GM04504 (cell line): ENCODE results near the gene FIGN.

Experiments
- DNase-seq: peaks from one replicate; pipeline ENCODE4 v3.0.0-alpha.2; 2012; ENCODE audit warnings: low read depth

The FIGN gene, protein sequence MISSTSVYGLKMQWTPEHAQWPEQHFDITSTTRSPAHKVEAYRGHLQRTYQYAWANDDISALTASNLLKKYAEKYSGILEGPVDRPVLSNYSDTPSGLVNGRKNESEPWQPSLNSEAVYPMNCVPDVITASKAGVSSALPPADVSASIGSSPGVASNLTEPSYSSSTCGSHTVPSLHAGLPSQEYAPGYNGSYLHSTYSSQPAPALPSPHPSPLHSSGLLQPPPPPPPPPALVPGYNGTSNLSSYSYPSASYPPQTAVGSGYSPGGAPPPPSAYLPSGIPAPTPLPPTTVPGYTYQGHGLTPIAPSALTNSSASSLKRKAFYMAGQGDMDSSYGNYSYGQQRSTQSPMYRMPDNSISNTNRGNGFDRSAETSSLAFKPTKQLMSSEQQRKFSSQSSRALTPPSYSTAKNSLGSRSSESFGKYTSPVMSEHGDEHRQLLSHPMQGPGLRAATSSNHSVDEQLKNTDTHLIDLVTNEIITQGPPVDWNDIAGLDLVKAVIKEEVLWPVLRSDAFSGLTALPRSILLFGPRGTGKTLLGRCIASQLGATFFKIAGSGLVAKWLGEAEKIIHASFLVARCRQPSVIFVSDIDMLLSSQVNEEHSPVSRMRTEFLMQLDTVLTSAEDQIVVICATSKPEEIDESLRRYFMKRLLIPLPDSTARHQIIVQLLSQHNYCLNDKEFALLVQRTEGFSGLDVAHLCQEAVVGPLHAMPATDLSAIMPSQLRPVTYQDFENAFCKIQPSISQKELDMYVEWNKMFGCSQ

DNA sequence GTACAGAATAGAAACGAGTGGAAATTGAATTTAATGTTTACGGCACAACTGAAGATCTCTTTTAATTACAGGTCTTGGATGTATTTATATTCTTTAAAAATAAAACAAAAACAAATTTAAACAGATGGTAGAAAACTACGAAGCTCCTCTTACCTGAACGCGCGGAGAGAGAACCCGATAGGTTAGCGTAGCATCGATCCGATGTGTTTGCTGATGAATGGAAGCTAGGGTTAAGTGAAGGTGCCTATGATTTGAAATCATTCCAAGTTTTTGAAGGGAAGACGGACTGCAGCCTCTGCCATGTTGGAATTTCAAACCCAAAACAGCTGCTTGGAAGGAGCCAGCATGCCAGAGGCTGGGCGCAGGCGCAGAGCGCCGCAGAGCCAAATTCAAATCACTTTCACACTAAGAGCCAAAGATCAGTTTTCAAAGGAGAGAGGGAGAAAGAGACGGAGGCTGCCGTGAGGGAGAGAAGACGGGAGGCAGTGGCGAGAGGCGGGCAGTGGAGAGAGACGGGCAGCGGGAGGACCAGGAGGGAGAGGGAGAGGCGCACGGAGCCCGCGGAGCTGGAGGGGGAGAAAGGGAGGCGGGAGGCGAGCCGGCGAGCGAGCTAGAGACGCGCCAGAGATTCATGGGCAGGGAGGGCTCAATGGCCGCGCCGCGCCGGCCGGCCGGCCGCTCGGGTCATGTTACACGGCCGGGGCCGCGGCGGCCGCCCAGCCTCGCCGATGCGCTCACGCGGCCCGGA, at the start of gene FIGN:
FIGN (minus strand) TSS at position 324 of the 748 bp plus-strand sequence. CDS start 1,081 bp downstream, outside the sequence.
- DNase-seq, result peak; percentile 69

DNA sequence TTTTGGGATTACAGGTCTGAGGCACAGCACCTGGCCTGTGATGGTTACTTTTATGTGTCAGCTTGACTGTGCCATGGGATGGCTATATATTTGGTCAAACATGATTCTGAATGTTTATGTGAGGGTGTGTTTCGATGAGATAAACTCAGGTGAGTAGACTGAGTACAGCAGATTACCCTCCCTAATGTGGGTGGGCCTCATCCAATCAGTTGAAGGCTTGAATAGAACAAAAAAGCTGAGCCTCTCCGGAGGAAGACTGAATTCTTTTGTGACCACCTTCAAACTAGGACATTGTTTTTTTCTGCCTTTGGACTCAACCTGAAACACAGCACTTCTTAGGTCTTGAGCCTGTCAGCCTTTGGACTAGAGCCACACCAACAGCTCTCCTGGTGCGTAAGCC, 49.4 kb upstream of the FIGN start:
- no peak for DNase-seq

DNA sequence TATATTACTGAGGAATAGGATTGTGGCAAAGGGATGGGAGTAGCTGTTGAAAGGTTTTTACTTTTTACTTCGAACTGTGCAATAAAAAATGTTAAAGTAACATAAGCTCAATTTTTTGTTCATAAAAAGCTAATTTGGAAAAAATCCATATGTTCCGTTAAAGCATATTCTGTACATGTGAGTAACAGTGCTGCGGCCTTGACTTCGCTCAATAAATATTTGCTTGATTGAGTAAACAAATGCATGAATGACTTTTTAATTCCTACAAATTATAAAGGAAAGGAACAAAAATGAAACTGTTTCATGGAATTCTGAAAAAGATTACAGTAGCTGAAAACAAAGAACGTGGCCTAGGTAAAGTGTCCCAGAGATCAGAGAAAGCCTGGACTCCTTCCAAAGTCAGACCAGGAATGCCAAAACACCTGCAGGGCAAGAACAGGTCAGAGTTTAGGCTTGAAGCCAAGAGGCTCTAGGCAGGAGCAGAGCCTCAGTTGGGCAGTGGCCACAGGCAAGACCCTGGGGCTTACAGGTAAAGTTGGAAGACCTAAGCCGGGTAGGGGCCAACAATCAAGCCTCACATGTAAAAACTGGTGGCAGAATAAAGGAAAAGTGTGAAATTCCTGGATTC, 44.3 kb upstream of the FIGN start:
- DNase-seq, result no peak

DNA sequence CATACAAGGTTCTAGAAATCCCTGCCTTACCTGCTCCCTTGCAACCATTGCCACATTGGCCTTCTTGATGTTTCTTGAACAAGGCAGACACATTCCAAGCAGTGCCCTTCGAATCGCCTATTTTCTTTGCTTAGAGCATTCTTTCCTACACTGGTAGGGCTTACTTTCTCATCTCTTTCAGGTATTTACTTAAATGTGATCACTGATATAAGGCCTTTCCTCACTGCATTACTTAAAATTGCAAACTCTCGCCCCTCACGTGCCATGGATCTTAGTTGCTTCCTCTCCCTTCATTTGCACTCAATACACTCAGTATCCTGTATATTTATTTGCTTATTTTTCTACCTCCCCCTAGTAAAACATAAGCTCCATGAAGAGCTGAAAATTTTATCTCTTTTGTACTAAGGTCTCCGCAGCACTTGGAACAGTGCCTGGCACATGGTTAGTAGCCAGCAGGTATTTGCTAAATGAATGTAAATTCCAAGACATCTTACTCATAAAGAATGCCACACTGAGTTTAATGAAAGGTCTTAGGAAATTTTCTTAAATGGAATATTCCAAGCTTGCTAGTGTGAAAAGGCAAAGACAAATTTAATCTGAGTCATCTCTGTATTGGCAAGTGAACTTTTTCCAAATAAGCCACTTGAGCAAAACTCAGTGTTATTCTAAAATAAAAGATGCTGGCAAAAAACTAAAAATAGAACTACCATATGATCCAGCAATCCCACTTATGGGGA, 42.4 kb upstream of the FIGN start:
- peak; percentile 56 for DNase-seq

DNA sequence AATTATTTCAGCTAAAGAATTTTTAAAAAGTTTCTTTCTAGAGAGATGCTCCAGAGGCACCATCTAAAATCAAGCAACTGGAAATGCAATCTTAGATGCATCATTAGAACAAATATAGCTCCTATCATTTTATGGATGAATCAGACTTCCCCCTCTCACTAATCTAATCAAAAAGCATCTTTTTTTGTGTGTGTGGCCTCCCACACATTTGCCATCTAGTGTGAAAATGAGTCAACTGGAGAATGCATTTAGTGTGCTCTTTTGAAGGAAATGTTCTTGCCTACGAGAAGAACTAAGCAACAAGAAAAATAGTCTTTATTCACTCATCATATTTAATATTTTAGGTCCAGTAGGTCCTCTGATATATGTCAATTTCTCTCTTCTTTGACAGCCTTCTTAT, 39.5 kb upstream of the FIGN start:
- no peak for DNase-seq

DNA sequence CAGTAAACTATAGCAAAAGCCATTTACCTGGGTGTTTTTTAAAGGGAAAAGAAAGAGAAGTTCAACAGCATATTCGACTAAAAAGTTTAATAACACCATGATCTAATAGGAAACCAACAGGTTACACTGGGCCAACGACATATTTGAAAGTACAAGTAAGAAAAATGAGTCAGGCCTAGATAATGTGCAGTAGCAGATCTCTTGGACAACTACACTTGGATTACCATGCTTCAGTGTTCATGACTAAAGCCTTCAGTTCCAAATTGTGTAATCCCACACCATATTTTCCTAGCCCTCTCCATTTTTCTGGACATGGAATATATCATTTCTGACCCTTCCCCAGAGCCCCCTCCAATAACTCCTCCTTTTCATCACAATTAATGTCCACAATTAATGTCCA, 39.1 kb upstream of the FIGN start:
- DNase-seq, result peak; percentile 66

DNA sequence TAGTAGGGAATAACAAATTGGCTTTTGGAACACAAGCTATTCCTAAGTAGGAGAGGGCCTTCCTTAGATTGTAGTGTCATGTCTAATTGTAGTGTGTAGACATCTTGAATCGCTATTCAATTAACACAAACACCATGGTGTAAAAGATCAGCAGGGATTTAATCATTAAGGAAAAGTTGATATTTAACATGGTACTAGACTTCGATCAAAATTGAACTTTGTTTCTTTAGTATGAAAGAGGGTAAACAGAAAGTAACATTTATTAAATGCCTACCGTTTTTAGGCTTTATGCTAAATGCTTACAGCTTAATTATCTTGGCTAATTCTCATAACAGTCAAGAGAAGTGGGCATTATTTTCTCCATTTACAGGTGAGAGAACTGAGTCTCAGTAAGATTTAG, 37.5 kb upstream of the FIGN start:
- no peak for DNase-seq

DNA sequence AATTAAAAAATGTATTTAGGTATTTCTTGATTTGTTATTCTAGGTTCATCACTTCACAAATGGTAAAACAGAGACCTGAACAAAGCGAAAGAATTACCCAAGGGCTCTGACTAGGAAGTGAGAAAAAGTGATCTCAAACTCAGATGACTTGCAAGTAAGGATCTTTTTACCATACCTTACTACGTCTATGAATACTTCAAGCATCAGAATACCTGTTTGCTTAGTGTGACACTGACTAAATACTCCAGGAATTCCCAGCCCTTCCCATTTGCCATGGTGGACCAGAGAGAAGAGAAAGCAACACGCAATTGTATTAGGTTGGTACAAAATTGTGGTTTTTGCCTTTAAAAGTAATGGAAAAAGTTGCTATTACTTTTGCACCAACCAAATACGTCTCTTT, 35.8 kb upstream of the FIGN start:
- DNase-seq, result no peak

DNA sequence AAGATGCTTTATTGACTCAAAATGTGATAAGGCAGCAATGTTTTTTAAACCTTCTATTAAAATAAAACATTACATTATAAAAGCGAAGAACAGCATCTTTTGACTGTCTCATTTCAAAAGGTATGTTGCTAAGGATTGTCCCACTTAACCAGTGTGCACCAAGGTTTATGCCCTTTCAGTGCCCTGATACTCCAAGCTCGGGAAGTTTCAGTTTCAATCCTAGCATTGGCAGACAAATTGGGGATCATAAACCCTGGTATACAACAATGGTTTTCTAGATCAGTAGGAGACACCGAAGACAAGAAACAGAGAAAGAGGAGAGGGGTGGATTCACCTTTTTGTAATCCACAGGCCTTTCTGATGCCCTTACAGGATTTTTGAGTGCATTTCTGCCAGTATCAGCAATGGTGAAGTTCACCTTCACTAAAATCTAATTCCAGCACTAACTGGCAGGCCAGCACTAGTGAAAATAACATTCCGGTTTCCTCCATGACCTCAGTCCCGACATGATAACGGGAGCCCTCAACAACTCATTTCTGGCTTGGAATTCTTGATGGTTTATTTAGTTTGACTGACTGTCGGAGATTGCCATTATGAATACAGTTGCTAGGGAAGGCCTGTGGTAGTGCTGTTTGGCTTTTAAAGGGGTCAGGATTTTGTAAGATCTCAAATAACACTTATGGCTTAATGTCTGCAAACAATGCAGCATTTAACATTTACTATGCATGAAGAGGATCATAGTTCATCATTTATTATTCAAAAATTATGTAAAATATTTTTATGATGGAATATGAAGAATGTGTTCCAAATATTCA, 33.3 kb upstream of the FIGN start:
- no peak for DNase-seq

DNA sequence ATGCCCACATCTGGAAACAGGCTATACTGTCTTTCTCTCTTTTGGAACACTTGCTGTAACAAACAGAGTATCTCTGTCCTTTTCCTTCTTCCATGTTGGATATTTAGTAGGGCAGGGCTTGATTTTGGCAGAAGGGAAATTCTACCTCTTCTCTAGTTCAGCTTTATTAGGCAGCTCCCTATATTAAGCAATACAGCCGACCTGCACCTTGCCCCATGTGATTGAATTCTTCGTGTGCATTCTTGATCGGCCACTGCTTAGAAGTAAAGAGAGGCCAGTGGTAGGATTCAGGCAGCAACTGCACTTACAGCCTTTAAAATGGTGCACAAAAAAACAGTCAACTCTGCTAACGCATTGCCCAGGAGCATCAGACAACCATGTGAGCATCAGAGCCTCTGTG, 31.3 kb upstream of the FIGN start:
- no peak for DNase-seq

DNA sequence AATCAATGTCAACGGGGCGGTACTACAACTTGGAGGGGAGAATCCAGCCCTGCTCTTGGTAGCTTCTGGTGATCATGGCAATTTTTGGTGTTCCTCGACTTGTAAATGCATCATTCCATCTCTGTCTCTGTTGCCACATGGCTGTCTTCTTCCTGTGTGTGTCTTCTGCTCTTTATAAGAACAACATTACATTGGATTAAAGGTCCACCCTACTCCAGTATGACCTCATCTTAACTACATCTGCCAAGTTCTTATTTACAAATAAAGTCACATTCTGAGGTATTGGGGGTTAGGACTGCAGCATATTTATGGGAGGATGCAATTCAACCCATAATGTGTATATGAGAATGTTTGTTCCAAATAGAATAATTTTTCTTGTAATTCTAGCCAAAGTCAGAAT, 28.8 kb upstream of the FIGN start:
- DNase-seq, result no peak

DNA sequence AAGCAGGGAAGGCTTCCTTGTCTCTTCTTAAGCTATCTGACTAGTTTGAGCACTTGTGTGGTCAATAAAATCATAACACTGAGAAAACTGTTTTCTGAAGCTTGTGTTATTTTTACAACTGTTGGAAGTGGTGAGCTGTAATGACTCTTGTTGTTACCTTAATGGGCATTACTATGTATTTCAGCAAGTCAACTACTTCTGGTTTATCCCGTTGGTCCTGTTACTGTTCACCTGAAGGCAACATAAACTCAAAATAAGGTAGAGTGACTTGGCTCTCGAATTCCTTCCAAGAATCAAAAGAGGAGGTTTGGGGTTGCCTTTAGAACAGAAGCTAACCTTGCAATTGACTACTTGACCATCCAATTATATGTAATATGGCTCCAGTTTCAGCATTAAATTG, 23.2 kb upstream of the FIGN start:
- no peak for DNase-seq

DNA sequence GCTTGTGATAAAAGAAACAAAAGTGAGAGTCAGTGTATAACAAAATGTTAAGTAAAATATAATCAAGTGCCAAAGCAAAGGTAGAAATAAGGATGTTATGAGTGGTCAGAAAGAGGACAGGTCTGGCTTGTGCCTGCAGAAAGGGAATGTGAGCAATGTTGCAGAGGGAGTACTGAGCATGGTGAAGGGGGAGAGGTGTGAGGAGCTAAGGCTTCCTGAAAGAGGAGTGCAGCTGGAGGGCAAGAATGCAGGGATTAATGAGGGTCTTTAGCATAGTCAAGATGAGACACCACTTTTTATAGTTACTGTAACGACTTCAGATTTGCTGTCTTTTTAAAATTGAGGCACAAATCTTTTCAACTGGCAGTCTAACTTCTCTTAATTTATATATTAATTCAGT, 22.0 kb upstream of the FIGN start:
- DNase-seq, result no peak

DNA sequence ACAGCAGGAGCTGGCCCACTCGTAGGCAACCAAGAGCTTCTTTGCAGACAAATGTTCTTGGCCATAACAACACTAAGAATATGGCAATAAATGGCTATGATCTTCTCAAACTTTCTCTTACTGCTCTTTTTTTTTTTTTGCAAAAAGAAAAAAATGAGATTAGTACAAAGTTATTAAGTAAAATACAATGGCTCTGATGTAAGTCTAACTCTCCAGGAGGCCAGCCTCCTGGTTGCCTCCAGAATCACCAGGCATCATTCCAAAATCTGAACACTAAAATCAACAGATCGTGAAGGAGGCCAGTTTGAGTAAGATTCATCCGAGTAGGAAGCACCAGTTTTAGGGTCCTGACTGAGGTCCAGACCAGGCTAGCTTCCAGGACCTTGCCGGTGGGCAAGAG, 20.8 kb upstream of the FIGN start:
- no peak for DNase-seq

DNA sequence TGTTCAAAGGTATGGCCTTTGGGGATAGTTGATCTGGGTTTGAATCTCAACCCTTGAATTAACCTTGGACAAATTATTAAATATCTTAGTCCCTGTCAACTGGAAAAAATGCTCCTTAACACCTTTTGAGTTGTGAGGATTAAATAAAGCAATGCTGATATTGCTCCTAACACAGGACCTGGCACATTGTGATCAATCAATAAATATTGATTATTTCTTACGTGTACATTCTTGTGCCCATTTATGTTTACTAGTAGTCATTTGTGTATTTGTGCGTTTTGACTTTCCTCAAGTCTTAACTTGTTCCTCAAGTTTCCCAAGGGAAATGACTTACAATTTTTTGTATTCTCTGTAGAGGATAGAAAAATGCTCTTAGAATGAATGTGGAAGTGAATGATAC, 19.6 kb upstream of the FIGN start:
- DNase-seq, result no peak

DNA sequence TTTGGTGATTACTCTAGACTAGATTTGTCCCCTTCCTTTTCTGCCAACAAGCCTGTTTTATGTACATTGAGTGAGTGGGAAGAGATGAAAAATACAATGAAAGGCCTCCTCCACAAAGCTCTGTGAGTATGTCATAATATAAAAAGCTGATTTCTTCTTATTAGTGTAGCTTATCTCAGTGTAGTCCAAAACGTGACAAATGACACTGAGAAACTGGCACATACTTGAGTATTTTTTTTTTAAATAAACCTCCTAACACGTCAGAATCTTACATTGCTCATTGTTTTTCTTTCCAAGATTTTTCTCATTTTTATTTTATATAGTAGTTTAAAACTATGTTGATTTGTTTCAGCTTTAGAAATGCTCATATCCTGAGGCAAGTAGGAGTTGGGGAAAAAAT, 17.9 kb upstream of the FIGN start:
- no peak for DNase-seq

DNA sequence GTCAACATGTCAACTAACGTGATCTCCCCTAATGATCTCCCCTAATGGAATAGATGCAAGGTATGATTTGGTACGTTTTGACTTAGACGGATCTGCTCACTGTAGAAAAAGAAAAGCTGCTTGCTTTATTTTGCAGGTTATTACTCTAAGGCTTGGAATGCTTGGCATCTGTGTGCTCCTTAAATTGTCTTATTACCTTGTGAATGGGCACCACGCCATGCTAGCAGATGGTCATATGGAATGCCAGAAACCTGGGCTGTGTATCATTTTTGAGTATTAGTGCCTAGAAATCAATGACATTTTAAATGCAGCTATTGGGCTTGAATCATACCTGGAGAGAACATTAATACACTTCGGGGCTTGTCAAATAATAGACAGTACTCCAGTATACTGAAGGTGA, 16.5 kb upstream of the FIGN start:
- no peak for DNase-seq

DNA sequence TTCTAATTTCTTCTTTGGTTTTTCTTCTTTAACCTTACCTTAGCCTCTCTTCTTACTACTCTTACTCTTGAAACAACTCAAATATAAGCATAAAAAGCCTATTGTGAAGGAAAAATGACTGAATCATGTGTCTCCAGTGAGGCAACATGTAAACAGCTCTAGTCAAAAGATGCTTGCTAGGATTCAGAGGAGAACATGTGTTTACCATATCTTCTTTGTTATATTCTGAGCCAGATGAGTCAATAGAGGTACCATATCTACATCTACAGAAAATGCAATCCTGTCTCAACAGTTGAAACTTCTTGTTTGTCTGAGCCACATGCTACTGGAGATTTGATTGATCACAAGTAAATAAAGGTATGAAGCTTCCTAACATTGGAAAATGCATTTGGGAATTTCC, 15.9 kb upstream of the FIGN start:
- no peak for DNase-seq

DNA sequence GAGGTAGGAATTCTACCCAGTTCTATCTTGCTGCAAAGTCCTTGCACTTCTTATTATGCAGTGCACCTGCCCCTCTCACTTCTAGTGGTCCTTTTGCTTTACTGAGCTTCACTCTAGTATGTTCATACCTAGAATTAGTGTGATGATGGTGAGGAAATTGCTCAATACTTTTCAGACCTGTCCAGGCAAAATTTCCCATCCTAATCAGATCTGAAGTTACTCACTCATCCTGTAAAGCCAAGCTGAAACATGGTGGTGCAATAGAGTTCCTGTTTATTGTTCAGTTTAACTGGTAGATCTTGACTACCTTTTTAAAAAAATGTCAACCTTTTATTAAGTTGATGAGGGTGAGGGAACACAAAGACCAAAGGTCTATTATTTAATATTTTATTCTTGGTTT, 12.6 kb upstream of the FIGN start:
- no peak for DNase-seq

DNA sequence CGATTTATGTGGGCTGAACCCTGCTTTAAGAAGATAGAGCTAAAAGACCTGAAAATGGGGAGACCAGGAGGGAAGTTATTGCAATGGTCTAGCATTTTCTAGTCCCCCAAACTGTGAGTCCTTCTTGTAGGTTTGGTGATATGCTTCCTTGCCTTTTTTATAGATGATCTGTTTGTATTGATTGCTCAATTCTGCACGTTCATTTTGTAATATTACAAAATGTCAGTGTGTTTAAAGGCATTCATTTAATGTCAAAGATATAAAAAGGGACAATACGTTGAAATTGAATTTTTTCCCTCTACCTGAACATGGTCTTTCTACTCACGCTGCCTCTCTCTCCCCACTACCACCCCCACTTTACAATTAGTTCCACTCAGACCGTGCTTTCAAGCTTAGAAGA, 5.6 kb upstream of the FIGN start:
- no peak for DNase-seq

DNA sequence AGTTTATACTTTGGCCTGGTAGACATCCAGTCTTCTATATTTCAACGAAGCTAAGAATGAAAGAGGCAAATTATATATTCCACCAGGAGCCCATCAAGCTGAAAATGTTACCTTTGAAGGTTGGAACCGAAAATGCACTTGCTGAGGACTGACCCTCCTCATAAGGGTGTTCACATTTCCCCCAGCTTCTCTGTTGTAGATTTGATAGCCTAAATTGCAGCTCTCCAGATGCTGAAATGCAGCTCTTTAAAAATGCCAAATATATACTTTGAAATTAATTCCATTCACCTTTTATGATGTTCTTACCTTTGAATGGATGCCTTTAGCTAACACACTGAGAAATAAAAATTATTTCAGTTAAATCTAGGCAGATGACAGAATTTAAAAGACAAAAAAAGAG, 1.8 kb upstream of the FIGN start:
- no peak for DNase-seq
